MG63 (cell line): ENCODE results near the gene KCNK3. TPM values are rescaled to one million over a fixed set of nuclear protein-coding genes. Genes with fewer than 3 reads are reported as not detected.
A peak's percentile ranks its signal among the peaks of the same experiment; 100 is the strongest.
"Not testable (repeated sequence)": the region's sequence is repeated elsewhere in the genome, so short reads cannot be mapped to it uniquely, and the experiment has no call there.

Experiments
- DNase-seq: peaks from one replicate; pipeline ENCODE4 v3.0.0-alpha.2; 2020
- H3K27me3 ChIP-seq: fragments of 250-450 bp; sonication (Bioruptor Pico); 2 replicates; pipeline ENCODE4 v1.5.1; 2020; ENCODE audit warnings: mild to moderate bottlenecking, moderate library complexity
- H3K36me3 ChIP-seq: fragments of 250-450 bp; sonication (Bioruptor Pico); 2 replicates; pipeline ENCODE4 v1.5.1; 2020; ENCODE audit warnings: mild to moderate bottlenecking, moderate library complexity
- H3K4me3 ChIP-seq: fragments of 250-450 bp; sonication (Bioruptor Pico); 2 replicates; pipeline ENCODE4 v1.5.1; 2020; ENCODE audit warnings: mild to moderate bottlenecking, moderate library complexity
- H3K9me3 ChIP-seq: fragments of 250-450 bp; sonication (Bioruptor Pico); 2 replicates; pipeline ENCODE4 v1.5.1; 2020; ENCODE audit warnings: mild to moderate bottlenecking, moderate library complexity
- total RNA-seq: library from RNA; depleted of rRNA; stranded (reverse); fragments of >200 nt; shearing (Covaris generic); gene quantifications from 2 replicates; pipeline ENCODE4 v1.2.3, GENCODE V29; 2014; ENCODE audit warnings: low replicate concordance

The KCNK3 gene
- total RNA-seq, 1 experiment from 2014 or later = not detected

- Histone ChIP-seq H3K9me3 (peaks cover 14% of the 10 kb centered on the region), H3K4me3 (no peak overlapping the region), H3K27me3 (no peaks in the 10 kb centered on the region; the same call in 1 of the 2 replicates), H3K36me3 (no peaks in the 10 kb centered on the region)
- no peak for DNase-seq
Measured at GRCh38 chr2:26655611-26656195, 36.8 kb upstream of the KCNK3 start.

GRCh38 chr2:26657265-26657664 is 35.3 kb upstream of the KCNK3 start:
- Histone ChIP-seq H3K9me3 (peaks cover 14% of the 10 kb centered on the region), H3K27me3 (no peaks in the 10 kb centered on the region; the same call in 1 of the 2 replicates), H3K36me3 (no peaks in the 10 kb centered on the region), H3K4me3 (no peak overlapping the region)
- DNase-seq = no peak

- peaks cover 7% of the 10 kb centered on the region for H3K27me3 ChIP-seq
- no peaks in the 10 kb centered on the region for H3K36me3 ChIP-seq
- H3K9me3 ChIP-seq = peaks cover 14% of the 10 kb centered on the region
- no peak for DNase-seq
- H3K4me3 ChIP-seq = no peak overlapping the region
Measured at GRCh38 chr2:26658691-26659346, 33.7 kb upstream of the KCNK3 start.

- DNase-seq = no peak
- H3K36me3 ChIP-seq = no peaks in the 10 kb centered on the region
- peaks cover 14% of the 10 kb centered on the region for H3K9me3 ChIP-seq
- H3K27me3 ChIP-seq = peaks cover 8% of the 10 kb centered on the region
- H3K4me3 ChIP-seq = no peak overlapping the region
Measured at GRCh38 chr2:26660363-26660962, 32.1 kb upstream of the KCNK3 start.

DNA sequence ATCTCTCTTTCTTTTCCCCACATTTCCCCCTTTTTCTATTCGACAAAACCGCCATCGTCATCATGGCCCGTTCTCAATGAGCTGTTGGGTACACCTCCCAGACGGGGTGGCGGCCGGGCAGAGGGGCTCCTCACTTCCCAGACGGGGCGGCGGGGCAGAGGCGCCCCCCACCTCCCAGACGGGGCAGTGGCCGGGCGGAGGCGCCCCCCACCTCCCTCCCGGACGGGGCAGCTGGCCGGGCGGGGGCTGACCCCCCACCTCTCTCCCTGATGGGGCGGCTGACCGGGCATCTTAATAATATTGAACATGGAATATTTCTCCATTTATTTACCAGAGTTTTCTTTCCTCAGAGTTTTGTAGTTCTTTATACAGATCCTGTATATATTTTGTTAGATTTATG is 27.2 kb upstream of the KCNK3 start:
- not testable (repeated sequence) for H3K27me3 ChIP-seq, H3K9me3 ChIP-seq, H3K36me3 ChIP-seq, DNase-seq, H3K4me3 ChIP-seq

- peak; percentile 11 for DNase-seq
- Histone ChIP-seq H3K36me3 (no peaks in the 10 kb centered on the region), H3K9me3 (no peaks in the 10 kb centered on the region; the same call in 1 of the 2 replicates), H3K4me3 (no peak overlapping the region), H3K27me3 (peaks cover 8% of the 10 kb centered on the region)
Measured at GRCh38 chr2:26666671-26667070, 25.9 kb upstream of the KCNK3 start.

GRCh38 chr2:26668041-26668440 is 24.5 kb upstream of the KCNK3 start:
- H3K4me3 ChIP-seq = no peak overlapping the region
- H3K9me3 ChIP-seq = no peaks in the 10 kb centered on the region; the same call in 1 of the 2 replicates
- no peaks in the 10 kb centered on the region for H3K36me3 ChIP-seq
- peaks cover 8% of the 10 kb centered on the region for H3K27me3 ChIP-seq
- DNase-seq = no peak

- Histone ChIP-seq H3K27me3 (no peaks in the 10 kb centered on the region), H3K4me3 (no peak overlapping the region), H3K36me3 (no peaks in the 10 kb centered on the region), H3K9me3 (no peaks in the 10 kb centered on the region; the same call in 1 of the 2 replicates)
- DNase-seq = no peak
Measured at GRCh38 chr2:26668856-26669750, 23.4 kb upstream of the KCNK3 start.

DNA sequence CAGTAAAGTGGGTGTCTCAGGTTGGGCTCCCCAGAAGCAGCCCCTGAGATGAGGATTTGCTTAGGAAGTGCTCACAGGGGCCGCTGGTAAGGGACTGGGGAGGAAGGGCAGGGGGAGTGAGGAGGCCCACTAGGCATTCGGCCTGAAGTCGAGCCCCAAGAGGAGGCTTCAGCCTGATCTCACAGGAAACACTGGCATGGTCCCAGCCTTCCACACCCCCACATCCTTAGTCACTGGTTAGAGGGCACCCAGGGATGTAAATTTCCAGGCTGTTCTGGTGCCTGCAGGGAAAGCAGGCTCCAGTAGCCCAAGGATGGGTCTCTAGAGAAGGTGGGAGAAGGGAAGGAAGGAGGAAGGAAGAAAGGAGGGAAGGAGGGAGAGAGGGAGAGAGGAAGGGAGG is 22.4 kb upstream of the KCNK3 start:
- Histone ChIP-seq H3K4me3 (no peak overlapping the region), H3K27me3 (no peaks in the 10 kb centered on the region), H3K9me3 (no peaks in the 10 kb centered on the region; the same call in 1 of the 2 replicates), H3K36me3 (no peaks in the 10 kb centered on the region)
- DNase-seq = peak; percentile 70

DNA sequence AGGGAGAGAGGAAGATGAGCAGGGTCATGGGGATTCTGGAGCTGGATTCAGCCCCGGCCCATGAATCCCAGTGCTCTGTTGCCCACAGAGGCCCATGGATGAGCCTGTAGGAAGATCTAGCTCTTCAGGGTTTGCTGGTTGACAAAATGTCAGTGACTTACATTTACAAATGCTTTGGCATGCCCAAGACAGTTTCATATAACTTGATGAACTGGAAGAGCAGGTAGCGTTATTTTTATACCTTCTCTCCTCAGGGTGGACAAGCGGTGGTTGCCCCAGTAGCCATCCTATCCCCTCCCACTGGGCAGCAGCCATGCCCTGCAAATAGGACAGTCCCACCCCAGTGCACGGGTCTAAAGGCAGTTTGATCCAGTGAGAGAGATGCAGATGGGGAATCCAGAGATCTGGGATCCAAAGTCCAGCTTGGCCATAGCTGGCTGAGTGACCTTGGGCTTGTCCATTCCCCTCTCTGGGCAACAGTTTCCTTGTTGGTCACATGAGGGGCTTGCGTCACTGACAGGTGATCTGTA is 21.5 kb upstream of the KCNK3 start:
- no peak for DNase-seq
- no peaks in the 10 kb centered on the region for H3K36me3 ChIP-seq
- H3K27me3 ChIP-seq = no peaks in the 10 kb centered on the region
- no peak overlapping the region for H3K4me3 ChIP-seq
- H3K9me3 ChIP-seq = no peaks in the 10 kb centered on the region

GRCh38 chr2:26671691-26672090 is 20.8 kb upstream of the KCNK3 start:
- H3K36me3 ChIP-seq = no peaks in the 10 kb centered on the region
- H3K9me3 ChIP-seq = no peaks in the 10 kb centered on the region
- H3K4me3 ChIP-seq = no peak overlapping the region
- no peak for DNase-seq
- no peaks in the 10 kb centered on the region for H3K27me3 ChIP-seq

DNA sequence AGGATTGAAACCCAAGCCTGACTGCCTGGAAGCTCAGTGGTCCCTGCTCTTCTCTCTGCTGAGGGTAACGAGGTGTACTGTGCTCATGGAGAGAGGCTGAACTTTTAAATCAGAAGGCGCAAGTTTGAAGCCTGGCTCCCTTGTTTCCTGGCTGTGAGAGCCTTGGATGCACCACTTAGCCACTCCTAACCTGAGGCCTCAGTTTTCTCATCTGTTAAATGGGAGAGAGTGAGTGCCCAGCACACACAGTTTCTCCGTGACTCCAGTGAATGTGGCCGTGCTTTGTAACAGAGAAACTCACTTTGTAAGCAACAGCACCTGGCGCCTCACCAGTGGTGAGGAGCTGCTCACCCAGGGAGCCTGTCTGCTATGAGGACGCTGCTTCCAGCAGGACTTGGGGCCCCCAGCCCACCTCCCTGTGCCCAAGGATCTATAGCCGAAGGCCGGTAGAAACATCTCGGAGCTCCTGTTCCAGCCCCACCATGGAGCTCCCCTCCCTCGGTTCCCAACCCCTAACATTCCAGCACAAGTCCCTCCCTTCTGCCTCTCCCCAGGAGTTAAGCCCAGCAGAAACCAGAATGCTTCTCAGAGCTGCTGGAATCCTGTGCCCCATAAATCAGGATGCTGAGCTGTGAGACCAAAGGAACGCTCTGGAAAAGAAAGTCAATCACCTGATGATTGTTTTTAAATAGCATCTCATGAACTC is 20.3 kb upstream of the KCNK3 start:
- no peaks in the 10 kb centered on the region for H3K9me3 ChIP-seq
- no peak for DNase-seq
- no peaks in the 10 kb centered on the region for H3K36me3 ChIP-seq
- H3K27me3 ChIP-seq = no peaks in the 10 kb centered on the region
- no peak overlapping the region for H3K4me3 ChIP-seq

DNA sequence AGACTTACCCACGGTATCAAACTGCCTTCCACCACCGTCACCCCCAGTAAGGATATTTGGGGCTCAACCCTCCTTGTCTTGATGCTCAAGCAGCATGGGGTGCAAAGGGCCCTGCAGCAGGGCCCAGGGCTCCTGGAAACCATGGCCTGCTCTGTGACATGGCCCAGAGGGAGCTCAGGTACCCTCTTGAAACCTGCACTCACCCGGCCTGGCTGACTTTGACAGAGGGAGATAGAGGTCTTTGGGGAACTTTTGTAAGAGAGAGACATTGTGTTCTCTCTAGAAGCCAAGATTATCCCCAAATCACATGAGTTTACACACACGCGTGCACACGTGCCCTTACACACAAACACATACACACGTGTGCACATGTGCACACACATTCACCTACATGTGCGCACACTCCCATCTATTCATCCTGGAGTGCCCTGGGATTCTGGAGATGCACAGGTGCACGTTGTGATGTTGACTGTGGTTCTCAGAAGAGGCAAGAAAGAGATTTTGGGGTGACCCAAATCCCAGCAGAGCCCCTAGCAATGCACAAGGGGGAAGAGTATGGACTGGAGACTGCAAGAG is 19.6 kb upstream of the KCNK3 start:
- DNase-seq = no peak
- no peak overlapping the region for H3K4me3 ChIP-seq
- no peaks in the 10 kb centered on the region for H3K36me3 ChIP-seq
- no peaks in the 10 kb centered on the region for H3K9me3 ChIP-seq
- H3K27me3 ChIP-seq = no peaks in the 10 kb centered on the region

DNA sequence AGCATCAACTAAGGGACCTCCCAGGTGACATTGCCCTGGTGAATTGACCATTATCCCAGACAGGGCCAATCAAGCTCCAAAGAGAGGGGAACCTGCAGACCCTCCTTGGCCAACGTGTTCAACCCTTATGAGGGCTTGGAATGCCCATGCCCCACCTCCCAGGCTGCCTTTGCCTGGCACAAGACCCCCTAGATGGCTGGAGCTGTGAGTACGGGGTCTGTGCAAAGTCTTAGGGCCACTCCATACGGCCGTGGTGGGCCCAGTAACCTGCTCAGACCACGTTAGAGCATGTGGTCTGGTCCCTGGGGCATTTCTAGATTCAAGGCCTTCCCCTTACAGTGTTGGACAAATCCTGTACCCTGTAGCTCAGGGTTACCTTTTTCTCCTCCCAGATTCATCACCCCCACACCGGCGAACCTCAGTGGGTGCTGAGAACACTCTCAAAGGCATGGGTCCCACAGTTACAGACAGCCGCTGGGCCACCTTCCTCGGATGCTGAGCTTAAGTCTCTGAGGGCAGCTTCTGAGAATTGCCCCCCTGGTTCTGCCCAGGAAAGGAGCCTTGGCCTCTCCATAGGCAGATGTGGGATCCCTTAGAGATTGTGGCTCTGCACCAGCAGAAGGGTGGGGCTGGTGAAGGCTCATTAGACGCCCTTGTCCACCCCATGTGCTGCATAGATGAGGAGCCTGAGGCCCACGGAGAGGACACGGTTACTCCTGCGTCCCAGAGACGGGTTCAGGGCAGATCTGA is 18.3 kb upstream of the KCNK3 start:
- Histone ChIP-seq H3K36me3 (no peaks in the 10 kb centered on the region), H3K4me3 (no peak overlapping the region), H3K27me3 (no peaks in the 10 kb centered on the region), H3K9me3 (no peaks in the 10 kb centered on the region)
- no peak for DNase-seq

DNA sequence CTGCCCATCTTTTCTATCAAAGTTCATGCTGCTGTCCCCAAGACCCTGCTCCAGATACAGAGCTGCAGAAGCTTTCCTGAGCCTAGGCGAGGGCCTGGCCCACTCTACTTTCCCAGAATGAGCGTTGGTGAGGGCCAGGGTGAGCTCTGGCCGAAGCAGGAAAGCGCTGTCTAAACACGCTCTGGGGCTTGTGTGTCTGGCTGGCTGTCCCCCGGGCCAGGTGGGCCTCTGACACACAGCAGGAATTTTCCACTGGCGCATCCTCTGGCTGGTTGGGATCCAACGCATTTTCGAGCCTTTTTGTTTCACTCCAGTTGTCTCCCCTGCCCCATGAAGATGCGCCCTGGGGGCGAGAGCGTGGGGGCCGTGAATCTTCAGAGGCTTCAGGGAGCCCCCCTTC is 17.8 kb upstream of the KCNK3 start:
- Histone ChIP-seq H3K9me3 (no peaks in the 10 kb centered on the region), H3K36me3 (no peaks in the 10 kb centered on the region), H3K4me3 (no peak overlapping the region), H3K27me3 (no peaks in the 10 kb centered on the region)
- DNase-seq = no peak
